ENCODE data around the gene TM4SF1. TPM values are rescaled to one million over a fixed set of nuclear protein-coding genes. Genes with fewer than 3 reads are reported as not detected.

TM4SF1 gene, protein sequence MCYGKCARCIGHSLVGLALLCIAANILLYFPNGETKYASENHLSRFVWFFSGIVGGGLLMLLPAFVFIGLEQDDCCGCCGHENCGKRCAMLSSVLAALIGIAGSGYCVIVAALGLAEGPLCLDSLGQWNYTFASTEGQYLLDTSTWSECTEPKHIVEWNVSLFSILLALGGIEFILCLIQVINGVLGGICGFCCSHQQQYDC
- total RNA-seq = 113 and 140 TPM in 2 replicates

GRCh38 chr3:149377408-149378364 is at the start of gene TM4SF1:
Gene TM4SF1, minus strand, starts transcription at chr3:149377649. Its CDS starts 102 bp downstream, at chr3:149377547.

DNA sequence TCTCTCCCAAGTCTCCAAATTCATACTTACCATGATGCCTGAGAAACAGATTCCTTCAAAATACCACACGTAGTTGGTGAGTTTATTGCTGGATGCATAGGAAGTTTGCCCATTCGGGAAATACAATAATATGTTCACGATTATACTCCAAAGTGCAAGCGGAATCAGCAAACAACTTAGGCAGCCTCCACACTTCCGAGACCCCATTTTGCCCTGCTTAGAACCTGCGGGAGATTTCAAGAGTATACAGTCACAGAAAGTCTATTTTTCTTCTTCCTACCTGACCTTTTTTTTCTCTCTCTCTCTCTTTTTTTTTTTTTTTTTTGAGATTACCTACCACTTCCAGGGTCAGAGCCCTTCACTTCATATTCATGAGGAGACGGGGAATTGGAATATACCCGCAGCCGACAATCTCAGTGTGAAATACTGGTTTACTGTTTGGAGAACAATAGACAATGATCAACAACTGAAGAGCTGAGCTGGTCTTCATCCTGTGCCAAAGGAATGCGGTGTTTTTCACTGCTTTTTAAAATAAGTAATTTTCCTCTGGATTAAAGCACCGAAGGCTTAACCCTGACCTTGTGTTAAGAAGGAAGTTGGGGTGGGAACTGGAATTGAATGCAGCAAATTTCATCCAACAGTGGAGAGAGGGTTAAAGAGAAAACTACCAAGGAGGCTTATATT is 44.1 kb downstream of the TM4SF1 start, which contains the start of gene TM4SF18:
TM4SF18 (minus strand) TSS at position 461 of the 684 bp plus-strand sequence; CDS start at position 207, 254 bp downstream.

Other genes with a start within 250 kb of the TM4SF1 start
- 17.1 and 19.4 TPM in 2 replicates for gene HPS3, start 248.0 kb downstream of the TM4SF1 start, total RNA-seq
- gene CP, start 155.8 kb downstream of the TM4SF1 start, total RNA-seq = not detected in 2 replicates
- 0.51 TPM in 1 of 2 replicates, not detected in the other for gene TM4SF18, start 44.0 kb downstream of the TM4SF1 start, total RNA-seq
- gene TM4SF4, start 97.0 kb upstream of the TM4SF1 start, total RNA-seq = 0.65 and 3.5 TPM in 2 replicates

All from mesangial cell (primary cell).